Thyroid gland (tissue), 4 donors: ENCODE results near the gene RPL29.

Experiments used
- CTCF ChIP-seq, 6 experiments: fragments of 200-600 bp in 3 of 6; fragments of 450-650 bp in 3 of 6; sonication (generic) in 3 of 6; IDR thresholded peaks; one replicate each; pipeline ENCODE4 v1.5.1; 2016 to 2019; ENCODE audit warnings: antibody characterized with exemption in 6 of 6, mild to moderate bottlenecking in 2 of 6, inconsistent platforms in 1 of 6, moderate library complexity in 1 of 6
- POLR2A ChIP-seq, 2 donors: fragments of 450-650 bp; IDR thresholded peaks; one replicate each; pipeline ENCODE4 v1.6.1; 2017; ENCODE audit warnings: antibody characterized with exemption in 2 of 2, mild to moderate bottlenecking in 2 of 2, moderate library complexity in 1 of 2

GRCh38 chr3:52040600-52040999 lies 44.9 kb upstream of the RPL29 start:
- TF ChIP-seq POLR2A (IDR thresholded peaks at IDR 0.05) (no peak), CTCF (IDR thresholded peaks at IDR 0.05) (no peak)
